Measurements from ENCODE around the gene IPO7. TPM values are rescaled to one million over a fixed set of nuclear protein-coding genes. Genes with fewer than 3 reads are reported as not detected.

IPO7 gene
- polyA plus RNA-seq, 1 donor (not counting 4 experiments of a cell fraction or from before 2014, with no cell fraction given), result 115 TPM

- no peak overlapping the region for H3K27ac ChIP-seq (ENCODE audit: control insufficient read depth, insufficient read depth, low read length)
- no peaks in the 10 kb centered on the region for H3K27me3 ChIP-seq (ENCODE audit: control insufficient read depth, extremely low read depth, insufficient read depth, low read length)
- FAIRE-seq (no peak), DNase-seq (ENCODE audit: low read depth, low spot score) (no peak)
- no peaks in the 10 kb centered on the region for H3K9me3 ChIP-seq (ENCODE audit: control insufficient read depth, low read depth, low read length)
- no peak overlapping the region for H3K9ac ChIP-seq (ENCODE audit: control insufficient read depth, extremely low read depth, insufficient read depth, low read length)
- TF ChIP-seq, protein P1, sequence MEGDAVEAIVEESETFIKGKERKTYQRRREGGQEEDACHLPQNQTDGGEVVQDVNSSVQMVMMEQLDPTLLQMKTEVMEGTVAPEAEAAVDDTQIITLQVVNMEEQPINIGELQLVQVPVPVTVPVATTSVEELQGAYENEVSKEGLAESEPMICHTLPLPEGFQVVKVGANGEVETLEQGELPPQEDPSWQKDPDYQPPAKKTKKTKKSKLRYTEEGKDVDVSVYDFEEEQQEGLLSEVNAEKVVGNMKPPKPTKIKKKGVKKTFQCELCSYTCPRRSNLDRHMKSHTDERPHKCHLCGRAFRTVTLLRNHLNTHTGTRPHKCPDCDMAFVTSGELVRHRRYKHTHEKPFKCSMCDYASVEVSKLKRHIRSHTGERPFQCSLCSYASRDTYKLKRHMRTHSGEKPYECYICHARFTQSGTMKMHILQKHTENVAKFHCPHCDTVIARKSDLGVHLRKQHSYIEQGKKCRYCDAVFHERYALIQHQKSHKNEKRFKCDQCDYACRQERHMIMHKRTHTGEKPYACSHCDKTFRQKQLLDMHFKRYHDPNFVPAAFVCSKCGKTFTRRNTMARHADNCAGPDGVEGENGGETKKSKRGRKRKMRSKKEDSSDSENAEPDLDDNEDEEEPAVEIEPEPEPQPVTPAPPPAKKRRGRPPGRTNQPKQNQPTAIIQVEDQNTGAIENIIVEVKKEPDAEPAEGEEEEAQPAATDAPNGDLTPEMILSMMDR (optimal IDR thresholded peaks at IDR 0.05 in 1 of 3, IDR thresholded peaks at IDR 0.05 in 1 of 3, conservative IDR thresholded peaks at IDR 0.05 in 1 of 3; ENCODE audit: extremely low read depth in 1 of 3, insufficient read depth in 2 of 3, low read length in 3 of 3), result no peak
- TF ChIP-seq EZH2 (IDR thresholded peaks at IDR 0.05; ENCODE audit: low read length), result no peak
- H3K4me3 ChIP-seq (ENCODE audit: control insufficient read depth in 2 of 3, extremely low read depth in 1 of 3, insufficient read depth in 2 of 3, low read depth in 1 of 3, low read length in 3 of 3), result no peak overlapping the region
- H2AFZ ChIP-seq (ENCODE audit: control insufficient read depth, low read length), result no peak overlapping the region
- peaks cover 12% of the 10 kb centered on the region for H3K4me1 ChIP-seq (ENCODE audit: control insufficient read depth, extremely low read depth, insufficient read depth, low read length)
- H3K79me2 ChIP-seq (ENCODE audit: control insufficient read depth, insufficient read depth, low read length), result no peaks in the 10 kb centered on the region
- no peaks in the 10 kb centered on the region for H4K20me1 ChIP-seq (ENCODE audit: control insufficient read depth, extremely low read depth, insufficient read depth, low read length)
- dilution Hi-C loops (cut with MboI; ENCODE audit: extremely low pct_ligation_motif_present, low sequenced_read_pairs), result no loop called here
- peaks cover 5% of the 10 kb centered on the region in 2 experiments for H3K36me3 ChIP-seq (ENCODE audit: control insufficient read depth in 2 of 2, extremely low read depth in 1 of 2, insufficient read depth in 2 of 2, low read length in 2 of 2)
- H3K4me2 ChIP-seq (ENCODE audit: control insufficient read depth, extremely low read depth, insufficient read depth, low read depth, low read length), result no peak overlapping the region
- no peaks in the 10 kb centered on the region for H3K9me1 ChIP-seq (ENCODE audit: control insufficient read depth, extremely low read depth, insufficient read depth, low read length)
Observed at GRCh38 chr11:9490376-9490775, 105.9 kb downstream of the IPO7 start.

GRCh38 chr11:9493492-9493891, 109.0 kb downstream of the IPO7 start:
- FAIRE-seq, result no peak
- dilution Hi-C loops (cut with MboI; ENCODE audit: extremely low pct_ligation_motif_present, low sequenced_read_pairs), result no loop called here

More at GRCh38 chr11:9493492-9493891, 109.0 kb downstream of the IPO7 start:
- Histone ChIP-seq H3K4me3 (ENCODE audit: control insufficient read depth in 2 of 3, extremely low read depth in 1 of 3, insufficient read depth in 2 of 3, low read depth in 1 of 3, low read length in 3 of 3) (no peak overlapping the region), H3K27me3 (ENCODE audit: control insufficient read depth, extremely low read depth, insufficient read depth, low read length) (no peaks in the 10 kb centered on the region), H3K4me2 (ENCODE audit: control insufficient read depth, extremely low read depth, insufficient read depth, low read depth, low read length) (no peak overlapping the region), H3K9me1 (ENCODE audit: control insufficient read depth, extremely low read depth, insufficient read depth, low read length) (no peaks in the 10 kb centered on the region), H2AFZ (ENCODE audit: control insufficient read depth, low read length) (no peak overlapping the region), H3K36me3 (ENCODE audit: control insufficient read depth in 2 of 2, extremely low read depth in 1 of 2, insufficient read depth in 2 of 2, low read length in 2 of 2) (peaks cover 8 to 14% of the 10 kb centered on the region in 2 experiments), H3K79me2 (ENCODE audit: control insufficient read depth, insufficient read depth, low read length) (no peaks in the 10 kb centered on the region), H4K20me1 (ENCODE audit: control insufficient read depth, extremely low read depth, insufficient read depth, low read length) (no peaks in the 10 kb centered on the region), H3K27ac (ENCODE audit: control insufficient read depth, insufficient read depth, low read length) (no peak overlapping the region), H3K9me3 (ENCODE audit: control insufficient read depth, low read depth, low read length) (no peaks in the 10 kb centered on the region), H3K9ac (ENCODE audit: control insufficient read depth, extremely low read depth, insufficient read depth, low read length) (no peak overlapping the region), H3K4me1 (ENCODE audit: control insufficient read depth, extremely low read depth, insufficient read depth, low read length) (peaks cover 12% of the 10 kb centered on the region)
- no peak for DNase-seq (ENCODE audit: low read depth, low spot score)
- no peak for TF ChIP-seq EZH2 (IDR thresholded peaks at IDR 0.05; ENCODE audit: low read length)
- TF ChIP-seq, protein P1 (optimal IDR thresholded peaks at IDR 0.05 in 1 of 3, IDR thresholded peaks at IDR 0.05 in 1 of 3, conservative IDR thresholded peaks at IDR 0.05 in 1 of 3; ENCODE audit: extremely low read depth in 1 of 3, insufficient read depth in 2 of 3, low read length in 3 of 3), result no peak

Measured in keratinocyte (primary cell).